Heart left ventricle (tissue), 16 donors: Measurements from ENCODE around the gene PRPF19. TPM values are rescaled to one million over a fixed set of nuclear protein-coding genes. Genes with fewer than 3 reads are reported as not detected.
A peak's percentile ranks its signal among the peaks of the same experiment; 100 is the strongest.

Experiments used
- ATAC-seq, 4 donors: fragments of 200-7000 bp; cut with Tn5 transposase; one replicate each; pipeline ENCODE4 v1.9.1; 2020 to 2022; ENCODE audit warnings: moderate library complexity in 4 of 4, mild to moderate bottlenecking in 3 of 4, moderate number of reproducible peaks in 1 of 4
- DNase-seq, 5 donors: peaks; one replicate each; pipeline ENCODE4 v3.0.0-alpha.2; 2020
- H3K27ac ChIP-seq, 12 donors: fragments of 200-600 bp; sonication (generic) in 4 of 12; one replicate each; pipeline versions ENCODE4 v1.5.0 to v1.8.0; 2016 to 2022; ENCODE audit warnings: mild to moderate bottlenecking in 2 of 12
- H3K27me3 ChIP-seq, 9 donors: fragments of 200-600 bp; sonication (generic) in 2 of 9; one replicate each; pipeline versions ENCODE4 v1.5.1 to v1.8.0; 2016 to 2022; ENCODE audit warnings: mild to moderate bottlenecking in 3 of 9
- H3K36me3 ChIP-seq, 9 donors: fragments of 200-600 bp; sonication (generic) in 2 of 9; one replicate each; pipeline versions ENCODE4 v1.5.0 to v1.8.0; 2018 to 2022; ENCODE audit warnings: mild to moderate bottlenecking in 2 of 9
- H3K4me1 ChIP-seq, 12 donors: fragments of 200-600 bp; sonication (generic) in 4 of 12; one replicate each; pipeline versions ENCODE4 v1.5.0 to v1.8.0; 2016 to 2022; ENCODE audit warnings: mild to moderate bottlenecking in 3 of 12
- H3K4me3 ChIP-seq, 12 donors: fragments of 200-600 bp; sonication (generic) in 4 of 12; one replicate each; pipeline versions ENCODE4 v1.5.0 to v1.8.0; 2017 to 2022; ENCODE audit warnings: mild to moderate bottlenecking in 9 of 12, moderate library complexity in 4 of 12
- H3K9me3 ChIP-seq, 12 donors: fragments of 200-600 bp; sonication (generic) in 4 of 12; one replicate each; pipeline versions ENCODE4 v1.5.0 to v1.8.0; 2016 to 2022; ENCODE audit warnings: mild to moderate bottlenecking in 1 of 12
- POLR2A ChIP-seq, 2 donors: fragments of 450-650 bp; IDR thresholded peaks; one replicate each; pipeline ENCODE4 v1.6.1; 2017; ENCODE audit warnings: antibody characterized with exemption in 2 of 2, mild to moderate bottlenecking in 2 of 2, moderate library complexity in 2 of 2
- WGBS, 4 donors: extraction: QIAGEN DNeasy Blood & Tissue Kit in 2 of 4; methylation state at CpG; one replicate each; pipeline versions ENCODE4 v1.1.5 to v1.1.7; 2013 to 2018; 5-methylcytosine and 5-hydroxymethylcytosine counted together
- intact Hi-C, 10 donors: fragments of 100-400 bp; cut with DNase I; formaldehyde crosslinking; loops; one replicate each; pipeline versions ENCODE4 v1.11.1 to v1.14.2; 2022
- polyA plus RNA-seq, 2 donors: library from polyadenylated mRNA; stranded (reverse); fragments of 200-250 nt; gene quantifications; one replicate each; pipeline ENCODE4 v1.2.3, GENCODE V29; 2013
- total RNA-seq, 9 donors: library from RNA; depleted of rRNA in 2 of 9; stranded (reverse); fragments of >200 nt in 2 of 9; fragmentation: NEBNext Ultra II Directional in 3 of 9; extraction: Animal tissue kit (Norgen Biotek cat#: 25700) in 3 of 9; gene quantifications; one replicate each; pipeline versions ENCODE4 v1.1.0 to v1.2.4, GENCODE V29; 2016 to 2023
- TF ChIP-seq, protein P1 (sequence below), 12 donors: fragments of 200-600 bp; sonication (generic) in 4 of 12; IDR thresholded peaks; one replicate each; pipeline versions ENCODE4 v1.5.0 to v1.8.0; 2018 to 2022; ENCODE audit warnings: antibody characterized with exemption in 12 of 12, mild to moderate bottlenecking in 5 of 12
- donor health status: ischemic (EF 13 %, LVEDD 7.1; RV severe dilation, severe dysfunction).
- donor health status: healthy with polysubstance abuse.
- donor health status: DM: no; HTN: yes; CAD: no.
- donor health status: DM: no; HTN: no; CAD: no.
- donor health status: ischemic (EF 25% LVEDD 6.9; RV normal size, moderate dysfunction).
- donor health status: ischemic (EF 25% LVEDD 5.7; RV mildly dilated, moderate dysfunction).
- donor health status: healthy.
- donor health status: DM: yes; HTN: yes; CAD: no.
- donor health status: ischemic (EF 35%, LVEDD 5.7; RV mildly dilated, moderate dysfunction).
- donor health status: nonischemic (EF 11% LVEDD 7.7; RV severe dilation, severe dysfunction).
- donor health status: DM: yes; HTN: yes; CAD: no.
- donor health status: PGD.
- donor health status: ischemic (EF 29% LVEDD 5.4; RV normal size, mild dysfunction).
- donor health status: nonischemic (EF 23%, LVEDD 6.1; RV moderate dilation, normal function).

The PRPF19 gene
- total and polyA plus RNA-seq, 11 donors, result 30.8 to 72.0 (median 40.8) TPM

DNA sequence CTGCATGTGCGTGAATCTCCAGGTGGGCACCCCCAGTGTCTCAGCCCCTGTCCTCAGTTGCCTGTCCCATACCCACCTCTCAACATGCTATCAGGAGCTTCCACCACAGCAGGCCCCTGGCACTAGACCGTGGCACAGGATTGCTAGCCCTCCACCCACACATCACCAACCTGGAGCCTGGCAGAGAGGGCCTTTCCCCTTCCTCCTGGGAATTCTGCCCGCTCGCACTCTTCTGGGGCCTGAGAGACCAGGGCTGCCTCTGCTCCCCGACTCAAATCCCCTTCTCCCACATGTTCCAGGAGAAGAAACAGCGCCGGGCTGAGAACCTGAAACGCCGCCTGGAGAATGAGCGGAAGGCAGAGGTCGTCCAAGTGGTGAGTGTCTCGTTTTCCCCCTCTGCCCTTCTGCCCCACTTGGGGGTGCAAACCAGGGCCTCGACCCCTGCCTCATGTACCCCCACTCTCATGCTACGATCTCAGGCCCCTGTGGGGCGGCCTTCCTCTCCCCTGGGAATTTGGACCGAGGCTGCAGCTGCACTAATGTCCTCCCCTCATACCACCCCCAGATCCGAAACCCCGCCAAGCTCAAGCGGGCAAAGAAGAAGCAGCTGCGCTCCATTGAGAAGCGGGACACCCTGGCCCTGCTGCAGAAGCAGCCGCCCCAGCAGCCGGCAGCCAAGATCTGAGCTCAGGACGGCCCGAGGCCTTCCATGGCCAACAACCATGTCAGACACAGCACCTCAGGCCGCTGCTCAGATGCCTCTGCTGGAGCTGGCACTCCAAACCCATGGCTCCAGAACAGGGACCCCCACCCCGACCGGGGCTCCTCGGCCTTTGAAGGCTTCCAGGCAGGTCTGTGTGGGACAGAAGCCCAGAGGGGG is 56.5 kb downstream of the PRPF19 start:
- 86 to 92% (median 90%) methylated on average over 29 of the region's 29 CpGs for WGBS, 4 donors
- Histone ChIP-seq H3K27ac (no peak overlapping the region), H3K36me3 (peaks cover 0 to 58% (median 49%) of the 10 kb centered on the region in 9 donors), H3K4me3 (no peak overlapping the region), H3K9me3 (no peaks in the 10 kb centered on the region), H3K4me1 (peaks cover 0 to 5% (median 0%) of the 10 kb centered on the region in 12 donors), H3K27me3 (no peaks in the 10 kb centered on the region)
- intact Hi-C loops, result no loop called here
- DNase-seq, result no peak
- ATAC-seq, result no peak
- TF ChIP-seq, protein P1, sequence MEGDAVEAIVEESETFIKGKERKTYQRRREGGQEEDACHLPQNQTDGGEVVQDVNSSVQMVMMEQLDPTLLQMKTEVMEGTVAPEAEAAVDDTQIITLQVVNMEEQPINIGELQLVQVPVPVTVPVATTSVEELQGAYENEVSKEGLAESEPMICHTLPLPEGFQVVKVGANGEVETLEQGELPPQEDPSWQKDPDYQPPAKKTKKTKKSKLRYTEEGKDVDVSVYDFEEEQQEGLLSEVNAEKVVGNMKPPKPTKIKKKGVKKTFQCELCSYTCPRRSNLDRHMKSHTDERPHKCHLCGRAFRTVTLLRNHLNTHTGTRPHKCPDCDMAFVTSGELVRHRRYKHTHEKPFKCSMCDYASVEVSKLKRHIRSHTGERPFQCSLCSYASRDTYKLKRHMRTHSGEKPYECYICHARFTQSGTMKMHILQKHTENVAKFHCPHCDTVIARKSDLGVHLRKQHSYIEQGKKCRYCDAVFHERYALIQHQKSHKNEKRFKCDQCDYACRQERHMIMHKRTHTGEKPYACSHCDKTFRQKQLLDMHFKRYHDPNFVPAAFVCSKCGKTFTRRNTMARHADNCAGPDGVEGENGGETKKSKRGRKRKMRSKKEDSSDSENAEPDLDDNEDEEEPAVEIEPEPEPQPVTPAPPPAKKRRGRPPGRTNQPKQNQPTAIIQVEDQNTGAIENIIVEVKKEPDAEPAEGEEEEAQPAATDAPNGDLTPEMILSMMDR (IDR thresholded peaks at IDR 0.05), result no peak
- no peak for TF ChIP-seq POLR2A (IDR thresholded peaks at IDR 0.05)

DNA sequence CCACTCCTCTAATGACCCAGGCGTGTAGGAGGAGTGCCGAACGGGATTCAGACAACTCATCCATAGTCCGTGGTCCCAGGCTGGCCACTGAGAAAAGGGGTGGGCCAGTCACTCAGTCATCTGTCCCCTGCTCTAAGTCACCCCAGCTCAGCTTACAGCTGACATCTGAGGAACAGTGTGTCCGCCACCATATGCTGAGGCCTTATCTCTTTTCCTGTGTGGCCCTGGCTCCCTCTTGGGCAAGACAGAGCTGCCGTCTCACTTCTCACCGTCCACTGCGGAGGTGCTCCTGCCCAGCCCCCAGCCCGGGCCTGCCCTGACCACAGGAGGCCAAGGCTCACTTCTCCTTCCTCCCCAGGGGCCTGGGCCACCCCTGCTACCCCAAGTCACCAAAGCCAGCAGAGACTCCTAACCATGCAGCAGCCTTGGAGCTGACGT is 57.7 kb downstream of the PRPF19 start:
- H3K27me3 ChIP-seq, result no peaks in the 10 kb centered on the region
- TF ChIP-seq POLR2A (IDR thresholded peaks at IDR 0.05), result no peak
- TF ChIP-seq, protein P1 (IDR thresholded peaks at IDR 0.05), result no peak
- ATAC-seq (no peak), DNase-seq (no peak)
- no peaks in the 10 kb centered on the region for H3K9me3 ChIP-seq
- H3K36me3 ChIP-seq, result peaks cover 0 to 58% (median 49%) of the 10 kb centered on the region in 9 donors
- H3K4me3 ChIP-seq, result no peak overlapping the region
- H3K27ac ChIP-seq, result peak overlapping the region in 1 of 12 donors; percentile 32
- H3K4me1 ChIP-seq, result peaks cover 0 to 17% (median 5%) of the 10 kb centered on the region in 12 donors
- intact Hi-C loops, result no loop called here
- WGBS, 4 donors, result 79 to 88% (median 81%) methylated on average over 6 to 10 of the region's 10 CpGs

DNA sequence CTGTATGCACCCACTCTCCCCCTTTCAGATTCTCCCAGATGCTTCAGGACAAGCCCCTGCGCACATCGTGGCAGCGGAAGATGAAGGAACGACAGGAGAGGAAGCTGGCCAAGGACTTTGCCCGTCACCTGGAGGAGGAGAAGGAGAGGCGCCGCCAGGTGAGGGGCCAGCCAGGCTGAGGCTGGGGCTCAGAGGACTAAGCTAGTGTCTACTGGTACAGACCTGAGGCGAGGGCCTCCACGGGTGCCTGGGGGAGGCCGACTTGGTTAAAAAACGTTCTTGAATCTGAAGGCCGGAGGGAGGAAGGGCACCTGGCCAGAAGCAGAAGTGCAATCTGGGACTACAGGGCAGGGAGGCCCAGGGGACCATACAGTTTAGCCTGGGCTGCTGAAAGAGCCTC is 58.5 kb downstream of the PRPF19 start:
- H3K27me3 ChIP-seq, result no peaks in the 10 kb centered on the region
- peak overlapping the region in 2 of 12 donors; percentile 4 to 32 for H3K27ac ChIP-seq
- H3K36me3 ChIP-seq, result peaks cover 0 to 58% (median 49%) of the 10 kb centered on the region in 9 donors
- no peak overlapping the region for H3K4me3 ChIP-seq
- TF ChIP-seq, protein P1 (IDR thresholded peaks at IDR 0.05), result no peak
- TF ChIP-seq POLR2A (IDR thresholded peaks at IDR 0.05), result no peak
- DNase-seq (no peak), ATAC-seq (no peak)
- intact Hi-C loops, result no loop called here
- H3K9me3 ChIP-seq, result no peaks in the 10 kb centered on the region
- peaks cover 0 to 25% (median 12%) of the 10 kb centered on the region in 12 donors for H3K4me1 ChIP-seq
- WGBS, 4 donors, result 87 to 92% (median 89%) methylated on average over 12 of the region's 12 CpGs

DNA sequence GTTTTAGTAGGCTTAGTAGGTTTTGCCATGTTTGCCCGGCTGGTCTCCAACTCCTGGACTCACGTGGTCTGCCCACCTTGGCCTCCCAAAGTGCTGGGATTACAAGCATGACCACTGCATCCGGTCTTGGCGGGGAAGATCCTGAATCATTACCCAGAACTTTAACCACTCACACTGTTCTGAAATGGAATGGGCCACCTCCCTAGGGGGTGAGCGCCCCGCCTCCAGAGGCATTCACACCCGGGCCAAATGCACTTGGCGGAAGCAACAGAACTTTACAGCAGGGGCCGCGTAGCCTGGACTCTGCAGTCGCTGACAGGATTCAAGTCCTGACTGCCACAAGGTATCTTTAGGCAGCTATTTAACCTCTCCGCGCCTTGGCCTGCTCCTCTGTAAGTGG is 59.1 kb downstream of the PRPF19 start:
- no peaks in the 10 kb centered on the region for H3K9me3 ChIP-seq
- peaks cover 0 to 29% (median 18%) of the 10 kb centered on the region in 12 donors for H3K4me1 ChIP-seq
- H3K27me3 ChIP-seq, result no peaks in the 10 kb centered on the region
- no peak for DNase-seq
- intact Hi-C loops, result no loop called here
- TF ChIP-seq, protein P1 (IDR thresholded peaks at IDR 0.05), result no peak
- TF ChIP-seq POLR2A (IDR thresholded peaks at IDR 0.05), result no peak
- peak in 1 of 4 donors; percentile 7 for ATAC-seq
- H3K36me3 ChIP-seq, result peaks cover 0 to 57% (median 47%) of the 10 kb centered on the region in 9 donors
- no peak overlapping the region for H3K27ac ChIP-seq
- no peak overlapping the region for H3K4me3 ChIP-seq
- 73 to 79% (median 74%) methylated on average over 13 of the region's 13 CpGs for WGBS, 4 donors
